Endothelial cell of umbilical vein (primary cell): ENCODE data around the gene SLC16A7.

Experiments used
- CTCF ChIP-seq, 2 donors: IDR thresholded peaks; 1 replicate in 1 of 2; 2 replicates in 1 of 2; pipeline ENCODE4 v1.5.1; 2011; ENCODE audit warnings: low read length in 2 of 2, mild to moderate bottlenecking in 2 of 2, moderate library complexity in 2 of 2, control low read depth in 1 of 2, inconsistent platforms in 1 of 2, low read depth in 1 of 2; ENCODE audit not compliant: insufficient read depth in 1 of 2; ENCODE audit errors: extremely low read depth in 1 of 2
- JUN ChIP-seq: IDR thresholded peaks from 2 replicates; pipeline ENCODE4 v1.6.1; 2011; ENCODE audit warnings: borderline replicate concordance, low read depth; ENCODE audit not compliant: insufficient read length, insufficient read depth
- MAX ChIP-seq: IDR thresholded peaks from 2 replicates; pipeline ENCODE4 v1.6.1; 2011; ENCODE audit not compliant: insufficient read depth, insufficient read length
- POLR2AphosphoS5 ChIP-seq: IDR thresholded peaks from 2 replicates; pipeline ENCODE4 v1.6.1; 2012; ENCODE audit warnings: low read depth, mild to moderate bottlenecking, control low read depth, low read length, moderate library complexity; ENCODE audit not compliant: insufficient read depth

DNA sequence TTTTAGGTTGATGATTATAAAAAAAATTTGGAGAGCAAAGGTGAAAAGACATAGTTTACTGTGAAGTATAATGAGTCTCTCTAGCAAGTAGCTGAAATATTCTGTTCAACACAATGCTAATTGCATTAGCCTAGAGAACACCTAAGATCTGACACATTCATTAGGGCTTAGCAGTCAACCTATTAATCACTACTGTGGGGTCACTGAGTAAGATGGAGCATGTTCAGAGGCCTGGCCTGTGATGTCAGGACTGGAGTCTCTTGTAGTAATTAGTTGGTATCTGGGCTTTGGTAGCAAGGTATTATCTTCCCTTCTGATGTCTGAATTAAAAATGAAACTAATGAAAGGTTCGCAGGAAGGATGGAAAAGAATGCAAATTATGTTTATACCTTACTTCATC is 112.7 kb downstream of the SLC16A7 start:
- TF ChIP-seq JUN: no peak
- no peak for TF ChIP-seq MAX
- TF ChIP-seq POLR2AphosphoS5: no peak
- TF ChIP-seq CTCF (IDR thresholded peaks at IDR 0.05; ENCODE audit: extremely low read depth in 1 of 2, insufficient read depth in 1 of 2, low read depth in 1 of 2, low read length in 2 of 2): no peak
